ENCODE results near the gene PPP2R2C.

- TF ChIP-seq CTCF (IDR thresholded peaks at IDR 0.05) (no peak), ZFX (IDR thresholded peaks at IDR 0.05; ENCODE audit: borderline replicate concordance) (no peak)
Observed at GRCh38 chr4:6275351-6275750, 197.1 kb downstream of the PPP2R2C start.
